DOHH2 (cell line): ENCODE data around the gene JARID2.

Experiments used
- CTCF ChIP-seq: fragments of 200-600 bp; sonication (generic); IDR thresholded peaks from one replicate; pipeline ENCODE4 v1.5.1; 2014; ENCODE audit warnings: antibody characterized with exemption, mild to moderate bottlenecking, low read depth, low read length; ENCODE audit not compliant: poor library complexity, severe bottlenecking
- EZH2phosphoT487 ChIP-seq: fragments of 200-600 bp; sonication (generic); IDR thresholded peaks from 2 replicates; pipeline ENCODE4 v1.6.1; 2017; ENCODE audit warnings: borderline replicate concordance, mild to moderate bottlenecking, antibody characterized with exemption, low read length, moderate library complexity, mixed read lengths

- TF ChIP-seq CTCF (no peak), EZH2phosphoT487 (no peak)
Measured at GRCh38 chr6:15508931-15509330, 263.1 kb downstream of the JARID2 start.
